Activated naive CD8-positive, alpha-beta T cell (primary cell): ENCODE data around the gene HOXC10.
A peak's percentile ranks its signal among the peaks of the same experiment; 100 is the strongest.

Experiments
- H3K27ac Mint-ChIP-seq: one replicate; pipeline ENCODE4 v1.8.0; 2021; ENCODE audit warnings: mixed read lengths
- H3K27me3 Mint-ChIP-seq: one replicate; pipeline ENCODE4 v1.8.0; 2021; ENCODE audit warnings: mixed read lengths
- H3K36me3 Mint-ChIP-seq: one replicate; pipeline ENCODE4 v1.8.0; 2021; ENCODE audit warnings: mixed read lengths
- H3K4me1 Mint-ChIP-seq: one replicate; pipeline ENCODE4 v1.8.0; 2021; ENCODE audit warnings: low read depth, mixed read lengths
- H3K4me3 Mint-ChIP-seq: one replicate; pipeline ENCODE4 v1.8.0; 2021; ENCODE audit warnings: mild to moderate bottlenecking, mixed read lengths
- H3K9me3 Mint-ChIP-seq: one replicate; pipeline ENCODE4 v1.8.0; 2021; ENCODE audit warnings: low read depth, mixed read lengths

HOXC10 gene

GRCh38 chr12:53976823-53977595 is 7.9 kb upstream of the HOXC10 start:
- peaks cover 26% of the 10 kb centered on the region for H3K4me1 Mint-ChIP-seq
- no peak overlapping the region for H3K4me3 Mint-ChIP-seq
- no peaks in the 10 kb centered on the region for H3K9me3 Mint-ChIP-seq
- H3K36me3 Mint-ChIP-seq = peaks cover 3% of the 10 kb centered on the region
- peaks cover 63% of the 10 kb centered on the region for H3K27me3 Mint-ChIP-seq
- H3K27ac Mint-ChIP-seq = no peak overlapping the region

GRCh38 chr12:53977596-53978445 is 7.1 kb upstream of the HOXC10 start:
- no peak overlapping the region for H3K4me3 Mint-ChIP-seq
- no peak overlapping the region for H3K27ac Mint-ChIP-seq
- H3K9me3 Mint-ChIP-seq = no peaks in the 10 kb centered on the region
- H3K36me3 Mint-ChIP-seq = peaks cover 2% of the 10 kb centered on the region
- peaks cover 26% of the 10 kb centered on the region for H3K4me1 Mint-ChIP-seq
- peaks cover 62% of the 10 kb centered on the region for H3K27me3 Mint-ChIP-seq

GRCh38 chr12:53978477-53979356 is 6.2 kb upstream of the HOXC10 start:
- Mint-ChIP-seq H3K4me1 (peaks cover 19% of the 10 kb centered on the region), H3K27me3 (peaks cover 64% of the 10 kb centered on the region), H3K9me3 (no peaks in the 10 kb centered on the region), H3K4me3 (no peak overlapping the region), H3K36me3 (no peaks in the 10 kb centered on the region), H3K27ac (no peak overlapping the region)

- H3K4me1 Mint-ChIP-seq = peaks cover 20% of the 10 kb centered on the region
- no peak overlapping the region for H3K4me3 Mint-ChIP-seq
- no peak overlapping the region for H3K27ac Mint-ChIP-seq
- peaks cover 68% of the 10 kb centered on the region for H3K27me3 Mint-ChIP-seq
- H3K9me3 Mint-ChIP-seq = no peaks in the 10 kb centered on the region
- no peaks in the 10 kb centered on the region for H3K36me3 Mint-ChIP-seq
These were observed 4.7 kb upstream of the HOXC10 start for GRCh38 chr12:53980104-53980801.

- Mint-ChIP-seq H3K4me3 (no peak overlapping the region), H3K4me1 (peaks cover 19% of the 10 kb centered on the region), H3K36me3 (no peaks in the 10 kb centered on the region), H3K9me3 (no peaks in the 10 kb centered on the region), H3K27ac (no peak overlapping the region), H3K27me3 (peaks cover 65% of the 10 kb centered on the region)
These were observed 4.0 kb upstream of the HOXC10 start for GRCh38 chr12:53980802-53981496.

GRCh38 chr12:53981634-53982565 is 3.0 kb upstream of the HOXC10 start:
- peaks cover 67% of the 10 kb centered on the region for H3K27me3 Mint-ChIP-seq
- no peaks in the 10 kb centered on the region for H3K36me3 Mint-ChIP-seq
- no peak overlapping the region for H3K4me3 Mint-ChIP-seq
- H3K27ac Mint-ChIP-seq = no peak overlapping the region
- peaks cover 25% of the 10 kb centered on the region for H3K4me1 Mint-ChIP-seq
- H3K9me3 Mint-ChIP-seq = no peaks in the 10 kb centered on the region

GRCh38 chr12:53982648-53983567 is 2.0 kb upstream of the HOXC10 start:
- peaks cover 68% of the 10 kb centered on the region for H3K27me3 Mint-ChIP-seq
- H3K4me3 Mint-ChIP-seq = no peak overlapping the region
- peaks cover 25% of the 10 kb centered on the region for H3K4me1 Mint-ChIP-seq
- no peaks in the 10 kb centered on the region for H3K9me3 Mint-ChIP-seq
- H3K27ac Mint-ChIP-seq = no peak overlapping the region
- H3K36me3 Mint-ChIP-seq = no peaks in the 10 kb centered on the region

- peaks cover 25% of the 10 kb centered on the region for H3K4me1 Mint-ChIP-seq
- peaks cover 70% of the 10 kb centered on the region for H3K27me3 Mint-ChIP-seq
- no peak overlapping the region for H3K27ac Mint-ChIP-seq
- H3K9me3 Mint-ChIP-seq = no peaks in the 10 kb centered on the region
- H3K4me3 Mint-ChIP-seq = no peak overlapping the region
- no peaks in the 10 kb centered on the region for H3K36me3 Mint-ChIP-seq
These were observed 1.4 kb upstream of the HOXC10 start for GRCh38 chr12:53983568-53983949.

GRCh38 chr12:53983950-53984572 is 885 bp upstream of the HOXC10 start:
- Mint-ChIP-seq H3K27me3 (peaks cover 69% of the 10 kb centered on the region), H3K4me1 (peaks cover 27% of the 10 kb centered on the region), H3K4me3 (no peak overlapping the region), H3K27ac (no peak overlapping the region), H3K9me3 (no peaks in the 10 kb centered on the region), H3K36me3 (no peaks in the 10 kb centered on the region)

GRCh38 chr12:53985692-53985993 is 697 bp downstream of the HOXC10 start:
- Mint-ChIP-seq H3K27me3 (peaks cover 70% of the 10 kb centered on the region), H3K4me3 (peak overlapping the region; percentile 71), H3K9me3 (no peaks in the 10 kb centered on the region), H3K36me3 (no peaks in the 10 kb centered on the region), H3K4me1 (peaks cover 37% of the 10 kb centered on the region), H3K27ac (no peak overlapping the region)

GRCh38 chr12:53985994-53986685 is 1.2 kb downstream of the HOXC10 start:
- H3K4me3 Mint-ChIP-seq = peak overlapping the region; percentile 38
- H3K4me1 Mint-ChIP-seq = peaks cover 33% of the 10 kb centered on the region
- no peaks in the 10 kb centered on the region for H3K36me3 Mint-ChIP-seq
- H3K9me3 Mint-ChIP-seq = no peaks in the 10 kb centered on the region
- H3K27me3 Mint-ChIP-seq = peaks cover 68% of the 10 kb centered on the region
- no peak overlapping the region for H3K27ac Mint-ChIP-seq
